D721Med (cell line): Measurements from ENCODE around the gene MICAL3.
"Not testable (repeated sequence)": the region's sequence is repeated elsewhere in the genome, so short reads cannot be mapped to it uniquely, and the experiment has no call there.

Experiments
- DNase-seq: peaks from one replicate; pipeline ENCODE4 v3.0.0; 2011; ENCODE audit warnings: low spot score; ENCODE audit not compliant: insufficient read length
- FAIRE-seq: peaks from 2 replicates; lab custom pipeline; 2011; peaks lifted over from hg19 to GRCh38; lab: Jason Lieb, UNC
- TF ChIP-seq, protein P1 (sequence below): IDR thresholded peaks from 2 replicates; pipeline ENCODE4 v1.5.1; 2012; ENCODE audit warnings: mild to moderate bottlenecking, control low read depth; ENCODE audit not compliant: insufficient read depth; ENCODE audit errors: missing control alignments

The MICAL3 gene

DNA sequence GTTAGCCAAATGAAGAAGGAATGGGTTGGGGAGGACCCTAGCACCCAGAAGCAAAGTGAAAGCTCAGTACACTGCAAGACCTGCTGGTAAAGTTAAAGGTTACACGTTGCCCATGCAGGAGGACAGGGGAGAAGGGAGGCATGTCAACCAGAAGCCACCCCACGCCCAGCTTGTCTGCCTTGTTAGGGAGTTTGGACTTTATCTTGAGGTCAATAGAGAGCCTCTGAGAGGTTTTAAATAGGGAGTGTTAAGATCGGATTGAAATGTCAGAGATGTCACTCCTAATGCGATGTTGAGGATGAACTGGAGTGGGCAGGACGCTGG lies 34.7 kb upstream of the MICAL3 start:
- TF ChIP-seq, protein P1, sequence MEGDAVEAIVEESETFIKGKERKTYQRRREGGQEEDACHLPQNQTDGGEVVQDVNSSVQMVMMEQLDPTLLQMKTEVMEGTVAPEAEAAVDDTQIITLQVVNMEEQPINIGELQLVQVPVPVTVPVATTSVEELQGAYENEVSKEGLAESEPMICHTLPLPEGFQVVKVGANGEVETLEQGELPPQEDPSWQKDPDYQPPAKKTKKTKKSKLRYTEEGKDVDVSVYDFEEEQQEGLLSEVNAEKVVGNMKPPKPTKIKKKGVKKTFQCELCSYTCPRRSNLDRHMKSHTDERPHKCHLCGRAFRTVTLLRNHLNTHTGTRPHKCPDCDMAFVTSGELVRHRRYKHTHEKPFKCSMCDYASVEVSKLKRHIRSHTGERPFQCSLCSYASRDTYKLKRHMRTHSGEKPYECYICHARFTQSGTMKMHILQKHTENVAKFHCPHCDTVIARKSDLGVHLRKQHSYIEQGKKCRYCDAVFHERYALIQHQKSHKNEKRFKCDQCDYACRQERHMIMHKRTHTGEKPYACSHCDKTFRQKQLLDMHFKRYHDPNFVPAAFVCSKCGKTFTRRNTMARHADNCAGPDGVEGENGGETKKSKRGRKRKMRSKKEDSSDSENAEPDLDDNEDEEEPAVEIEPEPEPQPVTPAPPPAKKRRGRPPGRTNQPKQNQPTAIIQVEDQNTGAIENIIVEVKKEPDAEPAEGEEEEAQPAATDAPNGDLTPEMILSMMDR, result no peak
- FAIRE-seq, result no peak
- no peak for DNase-seq

DNA sequence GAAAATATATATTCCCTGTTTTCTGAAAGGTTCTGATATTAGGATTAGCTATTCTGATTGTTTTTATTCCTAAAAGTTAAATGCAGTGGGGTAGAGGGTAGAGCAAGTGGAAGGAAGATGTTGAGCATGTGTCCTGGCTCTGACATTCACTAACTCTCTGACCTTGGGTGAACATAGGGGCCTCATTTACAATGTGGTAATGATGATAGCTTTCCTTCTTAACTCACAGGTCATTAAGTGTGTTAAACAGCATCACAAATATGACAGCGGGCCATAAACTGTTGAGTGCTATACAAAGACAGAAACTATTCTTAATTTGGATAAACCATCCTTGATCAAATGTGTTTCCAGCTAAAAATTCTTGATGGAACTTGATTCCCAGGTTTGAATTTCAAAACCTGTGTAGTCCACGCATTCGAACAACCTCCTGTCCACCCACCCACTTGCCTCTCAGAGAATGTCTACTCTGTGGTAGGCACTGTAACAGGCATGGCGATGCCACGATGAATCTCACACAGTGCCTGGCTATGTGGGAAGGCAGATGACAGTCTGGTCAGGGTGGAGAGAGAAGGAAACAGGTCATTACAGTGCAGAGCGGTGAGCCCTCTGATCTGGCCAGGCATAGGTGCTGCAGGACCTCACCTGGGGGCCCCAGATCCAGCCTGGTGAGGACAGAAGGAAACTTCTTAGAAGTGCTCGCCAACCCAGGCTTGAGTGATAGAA lies 34.2 kb upstream of the MICAL3 start:
- FAIRE-seq (no peak), DNase-seq (no peak)
- TF ChIP-seq, protein P1, result no peak

DNA sequence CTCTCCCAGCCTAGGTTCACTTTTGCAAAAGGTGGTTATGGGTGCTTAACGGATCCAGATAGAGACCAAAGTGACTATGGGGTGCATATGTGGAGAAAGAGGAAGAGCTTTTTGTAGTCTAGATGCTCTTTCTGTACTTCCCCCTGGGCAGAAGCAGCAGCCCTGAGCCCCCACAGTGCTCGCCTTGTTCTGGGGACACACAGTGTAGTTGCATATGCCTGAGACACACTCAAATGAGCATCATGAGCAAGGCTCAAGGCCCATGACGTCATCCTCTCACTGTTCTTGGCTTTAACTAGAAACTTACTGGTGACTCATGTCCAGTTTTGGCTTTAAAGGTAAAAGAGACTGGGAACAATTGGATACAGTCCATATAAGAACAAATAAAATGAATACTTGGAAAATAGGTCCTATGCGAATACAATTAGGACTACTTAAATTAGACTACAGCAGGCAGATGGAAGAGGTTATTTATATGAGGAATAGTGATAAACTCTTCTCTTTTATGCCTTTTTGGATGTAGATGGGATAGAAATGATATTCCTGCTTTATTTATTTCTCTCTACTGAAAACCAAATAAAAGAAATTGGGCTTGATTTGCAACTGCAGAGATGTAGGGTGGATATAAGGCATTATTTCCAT lies 33.3 kb upstream of the MICAL3 start:
- TF ChIP-seq, protein P1, result no peak
- no peak for FAIRE-seq
- no peak for DNase-seq

DNA sequence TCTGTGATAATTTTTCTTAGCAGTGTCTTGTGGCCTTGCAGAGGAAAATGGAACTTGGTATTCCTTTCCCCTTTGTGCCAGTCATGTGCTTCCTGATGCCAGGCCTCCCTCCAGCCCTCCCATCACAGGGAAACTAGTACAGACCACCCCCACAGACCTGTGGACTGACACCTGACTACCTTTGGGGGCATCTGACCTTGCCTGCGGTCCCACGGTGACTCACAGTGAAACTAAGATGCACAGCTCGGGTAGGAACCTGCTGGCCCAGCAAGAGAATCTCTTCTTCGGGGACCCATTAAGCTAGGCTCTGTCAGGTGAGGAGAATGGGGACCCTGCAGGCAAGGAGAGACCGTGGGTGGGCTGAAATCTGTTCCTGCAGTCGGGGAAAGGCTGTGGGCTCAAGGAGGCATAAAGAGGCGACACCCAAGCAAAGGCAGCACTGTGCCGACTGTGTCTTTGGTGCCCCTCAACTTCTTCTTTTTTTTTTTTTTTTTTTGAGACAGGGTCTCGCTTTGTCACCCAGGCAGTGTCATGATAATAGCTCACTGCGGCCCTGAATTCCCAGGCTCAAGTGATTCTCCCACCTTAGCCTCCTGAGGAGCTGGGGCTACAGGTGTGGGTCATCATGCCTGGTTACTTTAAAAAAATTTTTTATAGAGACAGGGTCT lies 32.6 kb upstream of the MICAL3 start:
- TF ChIP-seq, protein P1, result no peak
- FAIRE-seq (no peak), DNase-seq (no peak)

DNA sequence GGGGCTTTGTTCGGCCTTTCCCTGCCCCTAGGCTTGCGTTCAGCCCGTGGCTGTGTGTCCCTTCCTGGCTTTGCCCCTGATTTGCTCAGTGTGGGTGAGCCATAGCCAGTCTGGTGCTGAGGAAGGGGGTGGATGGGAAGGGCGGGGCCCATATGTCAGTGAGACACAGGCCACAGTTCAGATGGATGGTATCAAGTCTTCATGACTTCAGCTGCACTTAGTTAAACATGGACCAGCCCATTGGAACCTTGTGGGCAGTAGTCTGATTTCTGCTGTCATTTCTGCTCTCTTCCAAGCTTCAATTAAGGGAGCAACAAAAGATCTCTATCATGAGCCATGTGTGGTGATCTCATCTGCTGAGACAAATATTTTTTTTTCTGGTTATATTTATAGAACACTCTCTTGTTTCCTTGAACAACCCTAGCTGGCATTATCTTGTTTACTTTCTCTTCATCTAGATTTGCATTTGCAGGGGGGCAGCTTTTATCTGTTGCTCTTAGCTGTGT lies 31.9 kb upstream of the MICAL3 start:
- TF ChIP-seq, protein P1, result no peak
- no peak for FAIRE-seq
- DNase-seq, result no peak

DNA sequence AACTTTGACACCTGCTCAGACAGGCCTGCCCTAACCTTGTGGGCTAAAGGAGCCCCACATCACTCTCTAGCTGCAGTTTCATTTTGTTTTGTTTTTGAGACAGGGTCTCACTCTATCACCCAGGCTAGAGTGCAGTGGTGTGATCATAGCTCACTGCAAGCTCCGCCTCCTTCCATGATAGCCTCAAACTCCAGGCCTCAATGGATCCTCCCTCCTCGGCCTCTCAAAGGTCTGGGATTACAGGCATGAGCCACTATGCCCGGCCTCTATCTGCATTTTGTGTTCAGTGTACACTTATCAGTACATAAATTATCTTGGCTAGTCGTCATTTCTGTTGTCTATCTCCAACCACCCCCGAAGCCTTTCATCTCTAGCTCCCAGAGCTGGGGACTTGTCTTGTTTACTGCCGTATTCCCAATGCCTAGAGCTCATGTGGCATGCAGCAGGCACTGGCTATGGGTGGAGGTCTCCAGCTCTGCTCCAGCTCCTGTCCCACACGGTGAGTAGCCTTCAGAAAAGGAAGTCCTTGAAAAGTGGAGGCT lies 31.3 kb upstream of the MICAL3 start:
- TF ChIP-seq, protein P1, result no peak
- FAIRE-seq (no peak), DNase-seq (no peak)

DNA sequence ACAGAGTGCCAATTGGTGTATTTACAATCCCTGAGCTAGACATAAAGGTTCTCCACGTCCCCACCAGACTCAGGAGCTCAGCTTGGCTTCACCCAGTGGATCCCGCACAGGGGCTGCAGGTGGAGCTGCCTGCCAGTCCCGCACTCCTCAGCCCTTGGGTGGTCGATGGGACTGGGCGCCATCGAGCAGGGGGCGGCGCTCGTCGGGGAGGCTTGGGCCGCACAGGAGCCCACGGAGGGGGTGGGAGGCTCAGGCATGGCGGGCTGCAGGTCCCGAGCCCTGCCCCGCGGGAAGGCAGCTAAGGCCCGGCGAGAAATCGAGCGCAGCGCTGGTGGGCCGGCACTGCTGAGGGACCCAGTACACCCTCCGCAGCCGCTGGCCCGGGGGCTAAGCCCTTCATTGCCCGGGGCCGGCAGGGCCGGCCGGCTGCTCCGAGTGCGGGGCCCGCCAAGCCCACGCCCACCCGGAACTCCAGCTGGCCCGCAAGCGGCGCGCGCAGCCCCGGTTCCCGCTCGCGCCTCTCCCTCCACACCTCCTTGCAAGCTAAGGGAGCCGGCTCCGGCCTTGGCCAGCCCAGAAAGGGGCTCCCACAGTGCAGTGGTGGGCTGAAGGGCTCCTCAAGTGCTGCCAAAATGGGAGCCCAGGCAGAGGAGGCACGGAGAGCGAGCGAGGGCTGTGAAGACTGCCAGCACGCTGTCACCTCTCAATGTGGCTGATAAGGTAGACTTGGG lies 29.0 kb upstream of the MICAL3 start:
- not testable (repeated sequence) for DNase-seq, FAIRE-seq

DNA sequence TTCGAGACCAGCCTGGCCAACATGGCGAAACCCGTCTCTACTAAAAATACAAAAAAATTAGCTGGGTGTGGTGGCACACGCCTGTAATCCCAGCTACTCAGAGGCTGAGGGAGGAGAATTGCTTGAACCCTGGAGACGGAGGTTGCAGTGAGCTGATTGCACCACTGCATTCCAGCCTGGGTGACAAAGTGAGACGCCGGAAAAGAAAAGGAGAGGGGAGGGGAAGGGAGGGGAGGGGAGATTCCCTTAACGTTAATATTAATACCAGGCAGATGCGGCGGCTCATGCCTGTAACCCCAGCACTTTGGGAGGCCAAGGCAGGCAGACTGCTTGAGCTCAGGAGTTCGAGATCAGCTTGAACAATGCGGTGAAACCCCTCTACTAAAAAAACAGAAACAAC lies 26.8 kb upstream of the MICAL3 start:
- not testable (repeated sequence) for FAIRE-seq, DNase-seq
